Measurements from ENCODE around the gene PPIE. TPM values are rescaled to one million over a fixed set of nuclear protein-coding genes. Genes with fewer than 3 reads are reported as not detected.

Gene PPIE
- total RNA-seq, 1 experiment from 2014 or later: 73.8 TPM

DNA sequence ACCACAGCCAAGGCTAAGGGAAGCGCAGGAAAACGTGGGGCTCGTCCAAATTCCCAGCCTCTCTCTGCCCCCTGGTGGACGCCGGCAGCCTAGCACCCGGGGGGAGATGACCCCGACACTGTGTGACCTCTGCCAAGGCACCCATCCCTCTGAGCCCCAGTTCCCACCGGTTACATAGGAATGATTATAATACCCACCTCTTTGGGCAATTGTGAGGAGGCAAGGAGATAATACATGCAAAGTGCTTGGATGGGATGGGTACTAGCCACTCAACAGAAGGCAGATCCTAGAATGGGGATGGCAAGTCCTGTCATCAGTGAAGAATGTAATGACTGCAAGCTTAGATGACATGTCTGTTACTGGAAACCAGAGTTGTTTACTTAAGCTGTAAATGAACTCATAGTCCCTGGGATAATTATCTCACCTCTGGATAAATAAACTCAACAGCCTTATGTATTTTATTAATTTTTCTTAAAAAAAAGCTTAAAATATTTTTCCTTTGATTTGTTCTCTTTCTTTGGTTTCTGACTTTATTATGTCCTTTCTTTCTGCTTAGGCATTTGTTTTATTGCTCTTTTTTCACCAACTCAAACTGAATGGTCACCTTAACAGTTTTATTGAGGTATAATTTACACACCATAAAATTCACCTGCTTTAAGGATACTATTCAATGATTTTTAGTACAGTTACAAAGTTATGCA lies 61.2 kb downstream of the PPIE start:
- Histone ChIP-seq H3K36me3 (ENCODE audit: control insufficient read depth in 1 of 2, insufficient read depth in 2 of 2, low read length in 2 of 2) (no peaks in the 10 kb centered on the region), H3K9ac (ENCODE audit: low read length) (peak overlapping the region; percentile 57), H3K27me3 (ENCODE audit: insufficient read depth, low read length) (no peaks in the 10 kb centered on the region), H3K9me2 (ENCODE audit: insufficient read depth) (no peaks in the 10 kb centered on the region), H3K9me3 (ENCODE audit: control insufficient read depth in 1 of 2, insufficient read depth in 1 of 2, low read depth in 1 of 2, low read length in 2 of 2) (no peaks in the 10 kb centered on the region), H4K20me1 (ENCODE audit: insufficient read depth) (no peaks in the 10 kb centered on the region), H3K4me2 (ENCODE audit: low read length) (peak overlapping the region; percentile 65), H3K4me3 (replicated peaks in 1 of 2; ENCODE audit: low read depth in 1 of 2, low read length in 2 of 2) (peak overlapping the region; percentile 19 to 43), H2AFZ (ENCODE audit: low read depth, low read length, poor library complexity, severe bottlenecking) (no peak overlapping the region), H3K27ac (ENCODE audit: low read depth, low read length) (peak overlapping the region; percentile 66; the same call in 1 of the 2 replicates), H3K79me2 (ENCODE audit: insufficient read depth, low read length) (no peaks in the 10 kb centered on the region), H3K4me1 (ENCODE audit: control insufficient read depth in 1 of 2, insufficient read depth in 2 of 2, low read length in 2 of 2) (peaks cover 9 to 23% of the 10 kb centered on the region in 2 experiments)
- intact Hi-C loops (cut with micrococcal nuclease): loop anchor here (1.0 to 10.0 kb wide), 2 partner anchors 98 to 195 kb away; no protein-coding TSS in a partner anchor
- peak; percentile 89 for ATAC-seq
- ChIA-PET RAD21 (ENCODE audit: low non-redundant PET in 1 of 2, low total read pairs in 2 of 2, uncharacterized antibody in 2 of 2, unreplicated experiment in 2 of 2) (interaction anchor here in 1 of 2 experiments (1.8 kb wide), 2 partner anchors 98 to 193 kb away, joined by 3 to 5 read pairs; no protein-coding TSS in a partner anchor), CTCF (interaction anchor here (0.8 to 3.8 kb wide), 5 partner anchors 9 to 194 kb away, joined by 3 to 27 read pairs (median 6); no protein-coding TSS in a partner anchor), POLR2A (interaction anchor here (2.1 kb wide), 1 partner anchor 11 kb away, joined by 5 read pairs; the partner anchor contains the start of gene BMP8B)
- DNase-seq (ENCODE audit: low read depth, low spot score): peak; percentile 39
- BruUV-seq (replicated peaks): TSS peak; percentile 74
- TF ChIP-seq, protein P1, sequence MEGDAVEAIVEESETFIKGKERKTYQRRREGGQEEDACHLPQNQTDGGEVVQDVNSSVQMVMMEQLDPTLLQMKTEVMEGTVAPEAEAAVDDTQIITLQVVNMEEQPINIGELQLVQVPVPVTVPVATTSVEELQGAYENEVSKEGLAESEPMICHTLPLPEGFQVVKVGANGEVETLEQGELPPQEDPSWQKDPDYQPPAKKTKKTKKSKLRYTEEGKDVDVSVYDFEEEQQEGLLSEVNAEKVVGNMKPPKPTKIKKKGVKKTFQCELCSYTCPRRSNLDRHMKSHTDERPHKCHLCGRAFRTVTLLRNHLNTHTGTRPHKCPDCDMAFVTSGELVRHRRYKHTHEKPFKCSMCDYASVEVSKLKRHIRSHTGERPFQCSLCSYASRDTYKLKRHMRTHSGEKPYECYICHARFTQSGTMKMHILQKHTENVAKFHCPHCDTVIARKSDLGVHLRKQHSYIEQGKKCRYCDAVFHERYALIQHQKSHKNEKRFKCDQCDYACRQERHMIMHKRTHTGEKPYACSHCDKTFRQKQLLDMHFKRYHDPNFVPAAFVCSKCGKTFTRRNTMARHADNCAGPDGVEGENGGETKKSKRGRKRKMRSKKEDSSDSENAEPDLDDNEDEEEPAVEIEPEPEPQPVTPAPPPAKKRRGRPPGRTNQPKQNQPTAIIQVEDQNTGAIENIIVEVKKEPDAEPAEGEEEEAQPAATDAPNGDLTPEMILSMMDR (IDR thresholded peaks at IDR 0.05 in 2 of 3, conservative IDR thresholded peaks at IDR 0.05 in 1 of 3; ENCODE audit: borderline replicate concordance in 1 of 3, insufficient read depth in 1 of 3, low read depth in 2 of 3, low read length in 2 of 3): peak; percentile 77 to 85 (median 79)
- peak; percentile 13; the same call in 1 of the 2 replicates for TF ChIP-seq SRF (IDR thresholded peaks at IDR 0.05; ENCODE audit: low read depth)
- TF ChIP-seq SP1 (IDR thresholded peaks at IDR 0.05; ENCODE audit: low read depth): 0 out of 2 replicates have a peak, but pooled peaks have one; percentile 16
- TF ChIP-seq RAD21 (IDR thresholded peaks at IDR 0.05; ENCODE audit: low read depth): peak; percentile 74
- TF ChIP-seq, protein P2, sequence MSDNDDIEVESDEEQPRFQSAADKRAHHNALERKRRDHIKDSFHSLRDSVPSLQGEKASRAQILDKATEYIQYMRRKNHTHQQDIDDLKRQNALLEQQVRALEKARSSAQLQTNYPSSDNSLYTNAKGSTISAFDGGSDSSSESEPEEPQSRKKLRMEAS (IDR thresholded peaks at IDR 0.05): no peak
- peak; percentile 35 for TF ChIP-seq FOSL1 (IDR thresholded peaks at IDR 0.05; ENCODE audit: low read depth)

Data from HCT116 (cell line).